ENCODE results near the gene NR3C1.
"Not testable (repeated sequence)": the region's sequence is repeated elsewhere in the genome, so short reads cannot be mapped to it uniquely, and the experiment has no call there.

The NR3C1 gene

DNA sequence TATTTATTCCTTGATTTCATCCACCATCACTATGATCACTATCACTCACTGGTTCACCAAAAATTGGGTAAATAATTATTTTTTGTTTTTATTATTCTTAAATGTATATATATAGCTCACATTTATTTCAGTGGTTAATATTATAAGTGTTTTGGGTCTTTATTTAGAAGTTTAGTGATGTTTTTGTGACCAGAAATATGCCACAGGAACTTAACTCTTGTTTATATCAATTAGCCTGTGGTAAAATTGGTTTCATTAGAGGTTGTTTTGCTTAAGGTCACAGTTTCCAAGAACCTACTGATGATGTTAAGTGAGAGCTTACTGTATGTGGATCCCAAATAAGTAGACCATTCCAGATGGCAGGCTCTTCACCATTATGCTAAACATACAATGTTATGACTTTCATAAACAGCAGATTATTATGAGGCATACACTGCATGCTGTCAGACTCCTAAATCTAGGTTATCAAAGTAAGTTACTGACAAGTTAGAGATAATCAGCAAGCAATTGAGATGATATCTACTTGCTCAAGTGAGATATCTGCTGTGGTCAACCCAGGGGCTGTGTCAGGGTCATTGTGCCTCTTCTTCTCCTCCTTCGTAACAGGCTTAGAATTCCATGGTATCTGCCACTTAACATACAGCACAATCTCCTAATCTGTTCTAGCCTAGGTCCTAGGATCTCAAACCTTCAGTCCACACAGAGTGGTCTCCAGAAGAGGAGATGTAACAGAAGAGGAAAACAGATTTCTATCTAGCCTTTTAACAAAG, 57.6 kb downstream of the NR3C1 start:
- Histone ChIP-seq H3K36me3 (ENCODE audit: control insufficient read depth in 2 of 2, insufficient read depth in 2 of 2, low read length in 2 of 2) (no peaks in the 10 kb centered on the region), H3K27me3 (ENCODE audit: control insufficient read depth in 1 of 2, insufficient read depth in 2 of 2, low read length in 2 of 2) (no peaks in the 10 kb centered on the region), H3K9me3 (ENCODE audit: control insufficient read depth in 2 of 2, low read length in 2 of 2) (no peaks in the 10 kb centered on the region), H3K27ac (ENCODE audit: low read length) (no peak overlapping the region), H3K9ac (ENCODE audit: low read length in 2 of 2) (no peak overlapping the region), H3K4me1 (ENCODE audit: control insufficient read depth, insufficient read depth, low read length) (peaks cover 2% of the 10 kb centered on the region), H3K4me3 (ENCODE audit: low read length in 2 of 2) (no peak overlapping the region)

- Histone ChIP-seq H3K36me3 (ENCODE audit: control insufficient read depth in 2 of 2, insufficient read depth in 2 of 2, low read length in 2 of 2) (no peaks in the 10 kb centered on the region), H3K4me1 (ENCODE audit: control insufficient read depth, insufficient read depth, low read length) (no peaks in the 10 kb centered on the region), H3K9me3 (ENCODE audit: control insufficient read depth in 2 of 2, low read length in 2 of 2) (no peaks in the 10 kb centered on the region), H3K4me3 (ENCODE audit: low read length in 2 of 2) (no peak overlapping the region), H3K9ac (ENCODE audit: low read length in 2 of 2) (no peak overlapping the region), H3K27me3 (ENCODE audit: control insufficient read depth in 1 of 2, insufficient read depth in 2 of 2, low read length in 2 of 2) (no peaks in the 10 kb centered on the region), H3K27ac (ENCODE audit: low read length) (no peak overlapping the region)
Observed at GRCh38 chr5:143343042-143343441, 60.4 kb downstream of the NR3C1 start.

- H3K27ac ChIP-seq (ENCODE audit: low read length) = no peak overlapping the region
Observed at GRCh38 chr5:143342607-143343006, 60.9 kb downstream of the NR3C1 start.

GRCh38 chr5:143341807-143342570, 61.5 kb downstream of the NR3C1 start:
- H3K27me3 ChIP-seq (ENCODE audit: control insufficient read depth in 1 of 2, insufficient read depth in 2 of 2, low read length in 2 of 2) = no peaks in the 10 kb centered on the region
- H3K4me3 ChIP-seq (ENCODE audit: low read length in 2 of 2) = no peak overlapping the region
- no peaks in the 10 kb centered on the region for H3K36me3 ChIP-seq (ENCODE audit: control insufficient read depth in 2 of 2, insufficient read depth in 2 of 2, low read length in 2 of 2)
- no peak overlapping the region for H3K9ac ChIP-seq (ENCODE audit: low read length in 2 of 2)
- H3K4me1 ChIP-seq (ENCODE audit: control insufficient read depth, insufficient read depth, low read length) = no peaks in the 10 kb centered on the region
- no peaks in the 10 kb centered on the region for H3K9me3 ChIP-seq (ENCODE audit: control insufficient read depth in 2 of 2, low read length in 2 of 2)
- H3K27ac ChIP-seq (ENCODE audit: low read length) = no peak overlapping the region

More at GRCh38 chr5:143342607-143343006, 60.9 kb downstream of the NR3C1 start:
- H3K27me3 ChIP-seq (ENCODE audit: control insufficient read depth in 1 of 2, insufficient read depth in 2 of 2, low read length in 2 of 2) = no peaks in the 10 kb centered on the region
- H3K9me3 ChIP-seq (ENCODE audit: control insufficient read depth in 2 of 2, low read length in 2 of 2) = no peaks in the 10 kb centered on the region
- H3K4me3 ChIP-seq (ENCODE audit: low read length in 2 of 2) = no peak overlapping the region
- no peak overlapping the region for H3K9ac ChIP-seq (ENCODE audit: low read length in 2 of 2)
- no peaks in the 10 kb centered on the region for H3K4me1 ChIP-seq (ENCODE audit: control insufficient read depth, insufficient read depth, low read length)
- H3K36me3 ChIP-seq (ENCODE audit: control insufficient read depth in 2 of 2, insufficient read depth in 2 of 2, low read length in 2 of 2) = no peaks in the 10 kb centered on the region

- H3K27ac ChIP-seq (ENCODE audit: low read length) = no peak overlapping the region
- no peaks in the 10 kb centered on the region for H3K27me3 ChIP-seq (ENCODE audit: control insufficient read depth in 1 of 2, insufficient read depth in 2 of 2, low read length in 2 of 2)
- no peak overlapping the region for H3K9ac ChIP-seq (ENCODE audit: low read length in 2 of 2)
- no peaks in the 10 kb centered on the region for H3K36me3 ChIP-seq (ENCODE audit: control insufficient read depth in 2 of 2, insufficient read depth in 2 of 2, low read length in 2 of 2)
- no peaks in the 10 kb centered on the region for H3K9me3 ChIP-seq (ENCODE audit: control insufficient read depth in 2 of 2, low read length in 2 of 2)
- no peaks in the 10 kb centered on the region for H3K4me1 ChIP-seq (ENCODE audit: control insufficient read depth, insufficient read depth, low read length)
- no peak overlapping the region for H3K4me3 ChIP-seq (ENCODE audit: low read length in 2 of 2)
Observed at GRCh38 chr5:143340891-143341685, 62.4 kb downstream of the NR3C1 start.

DNA sequence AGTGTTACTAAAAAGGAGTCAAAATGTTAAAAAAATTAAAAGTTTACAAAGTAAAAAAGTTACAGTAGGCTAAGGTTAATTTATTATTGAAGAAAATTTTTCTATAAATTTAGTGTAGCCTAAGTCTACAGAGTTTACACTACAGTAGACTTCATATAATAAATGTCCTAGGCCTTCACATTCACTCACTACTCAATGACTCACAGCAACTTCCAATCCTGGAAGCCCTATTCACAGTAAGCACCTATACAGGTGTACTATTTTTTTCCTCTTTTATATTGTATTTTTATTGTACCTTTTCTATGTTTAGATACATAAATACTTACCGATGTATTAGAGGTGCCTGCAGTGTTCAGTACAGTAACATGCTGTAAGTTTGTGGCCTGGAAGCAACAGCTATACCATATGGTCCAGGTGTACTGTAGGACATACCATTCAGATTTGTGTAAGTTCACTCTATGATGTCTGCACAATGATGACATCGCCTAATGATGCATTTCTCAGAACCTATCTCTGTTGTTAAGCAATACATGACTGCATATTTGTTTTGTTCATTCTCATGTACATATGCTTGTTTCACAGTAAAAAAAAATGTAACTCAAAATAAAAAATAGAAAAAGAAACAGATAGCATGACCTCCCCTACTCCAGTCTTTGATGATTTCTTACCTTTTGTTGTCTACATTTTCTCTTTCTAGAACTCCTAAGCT, 64.7 kb downstream of the NR3C1 start:
- Histone ChIP-seq H3K4me3 (ENCODE audit: low read length in 2 of 2) (no peak overlapping the region), H3K9me3 (ENCODE audit: control insufficient read depth in 2 of 2, low read length in 2 of 2) (no peaks in the 10 kb centered on the region), H3K27me3 (ENCODE audit: control insufficient read depth in 1 of 2, insufficient read depth in 2 of 2, low read length in 2 of 2) (no peaks in the 10 kb centered on the region), H3K4me1 (ENCODE audit: control insufficient read depth, insufficient read depth, low read length) (no peaks in the 10 kb centered on the region), H3K27ac (ENCODE audit: low read length) (no peak overlapping the region), H3K9ac (ENCODE audit: low read length in 2 of 2) (no peak overlapping the region), H3K36me3 (ENCODE audit: control insufficient read depth in 2 of 2, insufficient read depth in 2 of 2, low read length in 2 of 2) (no peaks in the 10 kb centered on the region)

GRCh38 chr5:143337946-143338345, 65.5 kb downstream of the NR3C1 start:
- H3K27ac ChIP-seq (ENCODE audit: low read length) = no peak overlapping the region
- no peaks in the 10 kb centered on the region for H3K36me3 ChIP-seq (ENCODE audit: control insufficient read depth in 2 of 2, insufficient read depth in 2 of 2, low read length in 2 of 2)
- H3K4me3 ChIP-seq (ENCODE audit: low read length in 2 of 2) = no peak overlapping the region
- H3K27me3 ChIP-seq (ENCODE audit: control insufficient read depth in 1 of 2, insufficient read depth in 2 of 2, low read length in 2 of 2) = no peaks in the 10 kb centered on the region
- no peaks in the 10 kb centered on the region for H3K9me3 ChIP-seq (ENCODE audit: control insufficient read depth in 2 of 2, low read length in 2 of 2)
- no peaks in the 10 kb centered on the region for H3K4me1 ChIP-seq (ENCODE audit: control insufficient read depth, insufficient read depth, low read length)
- no peak overlapping the region for H3K9ac ChIP-seq (ENCODE audit: low read length in 2 of 2)

DNA sequence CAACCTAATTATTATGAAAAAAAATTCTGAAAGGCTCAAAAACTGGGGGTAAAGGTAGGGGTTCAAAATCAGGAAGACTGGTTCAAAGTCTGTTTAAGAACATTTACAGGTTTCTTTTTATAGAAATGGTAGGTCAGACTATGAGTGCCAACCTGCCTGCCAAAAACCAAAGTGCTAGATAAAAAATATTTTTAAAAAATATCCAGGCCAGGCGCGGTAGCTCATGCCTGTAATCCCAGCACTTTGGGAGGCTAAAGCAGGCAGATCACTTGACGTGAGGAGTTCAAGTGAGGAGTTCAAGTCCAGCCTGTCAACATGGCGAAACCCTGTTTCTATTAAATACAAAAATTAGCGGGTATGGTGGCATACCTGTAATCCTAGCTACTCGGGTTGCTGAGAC, 67.0 kb downstream of the NR3C1 start:
- H3K36me3 ChIP-seq (ENCODE audit: control insufficient read depth in 2 of 2, insufficient read depth in 2 of 2, low read length in 2 of 2) = no peaks in the 10 kb centered on the region
- no peaks in the 10 kb centered on the region for H3K9me3 ChIP-seq (ENCODE audit: control insufficient read depth in 2 of 2, low read length in 2 of 2)
- H3K4me3 ChIP-seq (ENCODE audit: low read length in 2 of 2) = no peak overlapping the region
- H3K4me1 ChIP-seq (ENCODE audit: control insufficient read depth, insufficient read depth, low read length) = no peaks in the 10 kb centered on the region
- H3K27ac ChIP-seq (ENCODE audit: low read length) = no peak overlapping the region
- H3K9ac ChIP-seq (ENCODE audit: low read length in 2 of 2) = no peak overlapping the region
- H3K27me3 ChIP-seq (ENCODE audit: control insufficient read depth in 1 of 2, insufficient read depth in 2 of 2, low read length in 2 of 2) = no peaks in the 10 kb centered on the region

- Histone ChIP-seq H3K27ac (ENCODE audit: low read length) (no peak overlapping the region), H3K4me1 (ENCODE audit: control insufficient read depth, insufficient read depth, low read length) (no peaks in the 10 kb centered on the region), H3K27me3 (ENCODE audit: control insufficient read depth in 1 of 2, insufficient read depth in 2 of 2, low read length in 2 of 2) (no peaks in the 10 kb centered on the region), H3K9ac (ENCODE audit: low read length in 2 of 2) (no peak overlapping the region), H3K9me3 (ENCODE audit: control insufficient read depth in 2 of 2, low read length in 2 of 2) (no peaks in the 10 kb centered on the region), H3K36me3 (ENCODE audit: control insufficient read depth in 2 of 2, insufficient read depth in 2 of 2, low read length in 2 of 2) (no peaks in the 10 kb centered on the region), H3K4me3 (ENCODE audit: low read length in 2 of 2) (no peak overlapping the region)
Observed at GRCh38 chr5:143334903-143335302, 68.6 kb downstream of the NR3C1 start.

DNA sequence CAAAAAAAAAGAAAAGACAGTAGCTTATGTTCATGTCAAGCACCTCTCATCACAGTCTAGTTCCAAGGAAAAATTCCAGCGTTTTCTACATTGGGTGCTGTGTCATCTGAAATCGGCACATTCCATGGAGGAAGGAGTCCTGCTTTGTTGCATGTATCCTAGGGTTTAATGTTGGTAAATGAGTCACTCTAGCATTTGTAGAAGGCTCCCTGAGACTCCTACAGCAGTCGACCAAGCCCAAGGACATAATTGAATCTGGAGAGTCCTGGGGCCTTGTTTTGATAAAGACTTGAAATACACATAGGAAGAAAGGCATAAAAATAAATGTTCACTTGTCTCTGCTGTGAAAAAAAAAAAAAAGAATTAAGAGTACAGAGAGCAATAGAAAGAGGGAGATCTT, 69.1 kb downstream of the NR3C1 start:
- H3K9ac ChIP-seq (ENCODE audit: low read length in 2 of 2); H3K36me3 ChIP-seq (ENCODE audit: control insufficient read depth in 2 of 2, insufficient read depth in 2 of 2, low read length in 2 of 2); H3K4me1 ChIP-seq (ENCODE audit: control insufficient read depth, insufficient read depth, low read length); H3K27ac ChIP-seq (ENCODE audit: low read length); H3K9me3 ChIP-seq (ENCODE audit: control insufficient read depth in 2 of 2, low read length in 2 of 2); H3K27me3 ChIP-seq (ENCODE audit: control insufficient read depth in 1 of 2, insufficient read depth in 2 of 2, low read length in 2 of 2); H3K4me3 ChIP-seq (ENCODE audit: low read length in 2 of 2): not testable (repeated sequence)
